ENCODE data around the gene ALOX15.

ALOX15 gene

DNA sequence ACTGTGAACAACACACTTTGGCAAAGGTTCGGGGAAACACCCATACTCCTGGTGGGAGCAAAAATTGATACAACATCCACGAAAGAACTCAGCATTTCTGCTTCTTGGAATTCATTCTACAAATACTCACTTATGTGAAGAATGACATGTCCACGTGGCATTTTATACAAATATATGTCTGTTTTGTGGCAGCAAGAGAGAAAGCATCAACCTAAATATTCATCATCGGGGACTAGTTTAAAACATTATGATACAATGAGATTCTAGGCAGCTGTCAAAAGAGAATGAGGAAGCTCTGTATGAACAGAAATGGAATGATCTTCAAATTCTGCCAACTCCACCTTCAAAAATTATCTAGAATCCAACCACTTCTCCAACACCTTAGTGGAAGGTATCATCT, 25.7 kb upstream of the ALOX15 start:
- Histone ChIP-seq H3K27me3 (ENCODE audit: insufficient read depth, low read depth) (no peaks in the 10 kb centered on the region), H3K36me3 (ENCODE audit: insufficient read depth) (no peaks in the 10 kb centered on the region), H3K4me1 (ENCODE audit: low read depth, poor library complexity, severe bottlenecking) (no peaks in the 10 kb centered on the region), H3K4me3 (IDR thresholded peaks at IDR 0.05; ENCODE audit: insufficient read depth, low read depth, low read length) (no peak overlapping the region), H3K27ac (no peak overlapping the region), H3K4me2 (no peak overlapping the region), H2AFZ (ENCODE audit: low read depth) (no peak overlapping the region), H4K20me1 (ENCODE audit: insufficient read depth) (no peaks in the 10 kb centered on the region), H3K79me2 (ENCODE audit: insufficient read depth, low read depth) (no peaks in the 10 kb centered on the region), H3K9ac (no peak overlapping the region)
- TF ChIP-seq, protein P1, sequence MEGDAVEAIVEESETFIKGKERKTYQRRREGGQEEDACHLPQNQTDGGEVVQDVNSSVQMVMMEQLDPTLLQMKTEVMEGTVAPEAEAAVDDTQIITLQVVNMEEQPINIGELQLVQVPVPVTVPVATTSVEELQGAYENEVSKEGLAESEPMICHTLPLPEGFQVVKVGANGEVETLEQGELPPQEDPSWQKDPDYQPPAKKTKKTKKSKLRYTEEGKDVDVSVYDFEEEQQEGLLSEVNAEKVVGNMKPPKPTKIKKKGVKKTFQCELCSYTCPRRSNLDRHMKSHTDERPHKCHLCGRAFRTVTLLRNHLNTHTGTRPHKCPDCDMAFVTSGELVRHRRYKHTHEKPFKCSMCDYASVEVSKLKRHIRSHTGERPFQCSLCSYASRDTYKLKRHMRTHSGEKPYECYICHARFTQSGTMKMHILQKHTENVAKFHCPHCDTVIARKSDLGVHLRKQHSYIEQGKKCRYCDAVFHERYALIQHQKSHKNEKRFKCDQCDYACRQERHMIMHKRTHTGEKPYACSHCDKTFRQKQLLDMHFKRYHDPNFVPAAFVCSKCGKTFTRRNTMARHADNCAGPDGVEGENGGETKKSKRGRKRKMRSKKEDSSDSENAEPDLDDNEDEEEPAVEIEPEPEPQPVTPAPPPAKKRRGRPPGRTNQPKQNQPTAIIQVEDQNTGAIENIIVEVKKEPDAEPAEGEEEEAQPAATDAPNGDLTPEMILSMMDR (conservative IDR thresholded peaks at IDR 0.05; ENCODE audit: low read depth, low read length): no peak

DNA sequence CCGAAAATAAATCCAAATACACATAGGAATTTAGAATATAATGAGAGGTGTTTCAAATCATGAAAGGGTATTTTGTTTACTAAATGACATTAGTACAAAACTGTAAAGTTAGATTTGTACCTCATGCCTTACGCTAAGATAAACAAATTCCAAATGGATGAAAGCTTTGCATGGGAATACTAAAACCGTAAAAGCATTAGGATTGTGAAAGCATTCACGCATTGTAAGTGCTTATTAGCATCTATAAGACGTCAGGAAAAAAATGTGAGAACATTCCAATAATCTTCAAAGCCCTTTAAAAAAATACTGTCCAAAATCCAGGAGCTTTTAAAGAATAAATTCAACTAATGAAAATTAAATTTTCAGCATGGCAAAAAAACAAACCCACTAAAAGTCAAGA, 24.8 kb upstream of the ALOX15 start:
- Histone ChIP-seq H3K27me3 (ENCODE audit: insufficient read depth, low read depth) (no peaks in the 10 kb centered on the region), H3K4me3 (IDR thresholded peaks at IDR 0.05; ENCODE audit: insufficient read depth, low read depth, low read length) (no peak overlapping the region), H3K4me1 (ENCODE audit: low read depth, poor library complexity, severe bottlenecking) (no peaks in the 10 kb centered on the region), H2AFZ (ENCODE audit: low read depth) (no peak overlapping the region), H3K4me2 (no peak overlapping the region), H3K27ac (no peak overlapping the region), H3K36me3 (ENCODE audit: insufficient read depth) (no peaks in the 10 kb centered on the region), H3K9ac (no peak overlapping the region), H4K20me1 (ENCODE audit: insufficient read depth) (no peaks in the 10 kb centered on the region), H3K79me2 (ENCODE audit: insufficient read depth, low read depth) (no peaks in the 10 kb centered on the region)
- TF ChIP-seq, protein P1 (conservative IDR thresholded peaks at IDR 0.05; ENCODE audit: low read depth, low read length): no peak

DNA sequence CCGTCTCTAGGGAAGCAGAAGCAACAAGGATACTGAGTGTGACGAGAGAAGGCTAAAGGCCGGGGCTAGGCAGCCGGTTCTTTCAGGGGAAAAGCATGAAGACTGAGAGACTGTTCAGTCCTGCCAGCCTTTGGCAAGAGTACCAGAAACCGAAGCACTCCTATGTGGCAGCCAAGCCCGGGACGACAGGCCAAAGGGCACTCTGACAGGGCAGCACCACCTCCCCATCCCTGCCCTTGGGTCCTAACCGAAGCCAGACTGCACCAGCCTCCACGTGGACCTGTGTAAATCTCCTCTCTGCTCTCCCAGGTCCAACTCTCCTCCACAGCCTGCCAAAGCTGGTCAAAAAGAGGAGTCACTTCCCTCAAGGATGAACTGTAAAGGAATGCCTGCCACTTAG, 23.5 kb upstream of the ALOX15 start:
- TF ChIP-seq, protein P1 (conservative IDR thresholded peaks at IDR 0.05; ENCODE audit: low read depth, low read length): no peak
- no peak overlapping the region for H2AFZ ChIP-seq (ENCODE audit: low read depth)
- H3K9ac ChIP-seq: no peak overlapping the region

DNA sequence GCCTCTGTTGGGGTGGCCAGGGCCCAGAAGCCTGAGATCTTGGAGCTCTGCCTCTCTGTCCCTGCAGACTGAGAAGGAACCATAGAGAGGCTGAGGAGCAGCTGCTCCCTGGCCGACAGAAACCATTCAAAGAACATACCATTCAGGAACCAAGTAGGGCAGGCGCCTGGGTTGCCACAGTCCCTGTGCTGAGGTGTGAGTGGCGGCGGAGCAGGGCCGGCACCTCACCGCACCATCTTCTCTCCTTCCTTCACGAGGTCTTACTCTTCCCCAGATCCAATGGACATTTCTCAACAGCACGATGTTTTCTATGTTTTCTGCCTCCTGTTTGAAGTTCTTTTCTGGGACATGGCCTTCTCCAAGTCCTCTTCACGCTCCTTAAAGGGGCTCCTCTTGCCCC, 22.8 kb upstream of the ALOX15 start:
- no peaks in the 10 kb centered on the region for H3K27me3 ChIP-seq (ENCODE audit: insufficient read depth, low read depth)
- H3K4me3 ChIP-seq (IDR thresholded peaks at IDR 0.05; ENCODE audit: insufficient read depth, low read depth, low read length): no peak overlapping the region
- no peaks in the 10 kb centered on the region for H4K20me1 ChIP-seq (ENCODE audit: insufficient read depth)
- TF ChIP-seq, protein P1 (conservative IDR thresholded peaks at IDR 0.05; ENCODE audit: low read depth, low read length): no peak
- H3K4me1 ChIP-seq (ENCODE audit: low read depth, poor library complexity, severe bottlenecking): no peaks in the 10 kb centered on the region
- H2AFZ ChIP-seq (ENCODE audit: low read depth): no peak overlapping the region
- no peak overlapping the region for H3K9ac ChIP-seq
- no peak overlapping the region for H3K4me2 ChIP-seq
- H3K79me2 ChIP-seq (ENCODE audit: insufficient read depth, low read depth): no peaks in the 10 kb centered on the region
- no peaks in the 10 kb centered on the region for H3K36me3 ChIP-seq (ENCODE audit: insufficient read depth)
- H3K27ac ChIP-seq: no peak overlapping the region

More for the DNA sequence above, 23.5 kb upstream of the ALOX15 start:
- Histone ChIP-seq H3K27ac (no peak overlapping the region), H3K4me2 (no peak overlapping the region), H3K4me3 (IDR thresholded peaks at IDR 0.05; ENCODE audit: insufficient read depth, low read depth, low read length) (no peak overlapping the region), H3K4me1 (ENCODE audit: low read depth, poor library complexity, severe bottlenecking) (no peaks in the 10 kb centered on the region), H3K27me3 (ENCODE audit: insufficient read depth, low read depth) (no peaks in the 10 kb centered on the region), H3K79me2 (ENCODE audit: insufficient read depth, low read depth) (no peaks in the 10 kb centered on the region), H4K20me1 (ENCODE audit: insufficient read depth) (no peaks in the 10 kb centered on the region), H3K36me3 (ENCODE audit: insufficient read depth) (no peaks in the 10 kb centered on the region)

Measured in KMS-11 (cell line).